NCI-H446 (cell line): ENCODE measurements around the gene EXTL1.

Experiments used
- DNase-seq, 2 experiments: peaks; one replicate each; lab custom pipeline; 2025; lab: John Stamatoyannopoulos, UW

The EXTL1 gene

GRCh38 chr1:26070963-26071342 lies 49.4 kb downstream of the EXTL1 start:
- no peak for DNase-seq

- DNase-seq, result no peak
Measured at GRCh38 chr1:26072305-26072704, 50.7 kb downstream of the EXTL1 start.

DNA sequence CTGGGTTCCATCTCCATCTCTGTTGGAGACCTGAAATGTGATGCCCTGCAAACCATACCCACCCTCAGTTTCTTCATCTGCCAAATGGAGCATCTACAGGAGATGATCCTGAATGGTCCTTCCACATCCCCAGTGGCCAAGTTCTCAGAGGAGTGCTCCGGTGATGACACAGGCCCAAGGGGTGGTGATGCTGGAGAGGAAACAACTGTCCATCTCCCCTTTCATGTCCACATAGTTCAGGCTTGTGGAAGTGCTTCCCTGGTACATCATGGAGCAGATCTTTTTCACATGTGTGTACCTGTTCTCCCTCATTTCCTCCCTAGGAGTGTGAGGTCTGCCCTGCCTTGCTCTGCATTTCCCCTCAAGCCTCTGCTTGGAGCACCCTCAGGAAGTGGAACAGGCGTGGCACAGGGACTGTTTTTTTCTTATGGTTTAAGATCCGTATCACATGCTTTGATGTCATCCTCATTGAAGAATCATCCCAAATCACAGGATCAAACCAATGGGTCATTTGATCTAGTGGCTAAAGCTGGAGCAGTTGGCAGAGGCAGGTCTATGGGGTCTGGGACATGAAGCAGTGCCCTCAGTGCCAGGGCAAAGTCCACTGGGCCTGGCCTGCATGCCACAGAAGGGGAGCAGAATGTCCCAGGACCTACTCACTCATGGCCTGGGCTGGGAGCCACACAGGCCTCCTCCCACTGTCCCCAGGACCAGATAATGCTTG lies 54.0 kb downstream of the EXTL1 start:
- no peak for DNase-seq

DNA sequence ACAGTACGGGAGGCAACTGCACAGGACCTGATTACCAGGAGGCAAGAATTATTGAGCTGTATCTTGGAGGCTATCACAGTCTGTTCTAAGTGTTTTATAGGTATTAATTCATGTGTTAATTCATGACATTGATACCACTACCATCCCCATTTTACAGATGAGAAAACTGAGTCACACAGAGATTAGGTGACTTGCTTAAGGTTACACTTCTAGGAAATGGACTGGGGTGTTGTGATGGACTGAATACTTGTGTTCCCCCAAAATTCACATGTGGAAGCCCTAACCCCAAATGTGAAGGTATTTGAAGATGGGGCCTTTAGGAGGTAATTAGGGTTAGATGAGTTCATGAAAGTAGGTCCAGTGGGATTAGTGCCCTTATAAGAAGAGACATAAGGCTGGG lies 55.9 kb downstream of the EXTL1 start:
- DNase-seq, result no peak

GRCh38 chr1:26078286-26079177 lies 57.0 kb downstream of the EXTL1 start:
- DNase-seq, result no peak

GRCh38 chr1:26079178-26079563 lies 57.6 kb downstream of the EXTL1 start:
- no peak for DNase-seq

DNA sequence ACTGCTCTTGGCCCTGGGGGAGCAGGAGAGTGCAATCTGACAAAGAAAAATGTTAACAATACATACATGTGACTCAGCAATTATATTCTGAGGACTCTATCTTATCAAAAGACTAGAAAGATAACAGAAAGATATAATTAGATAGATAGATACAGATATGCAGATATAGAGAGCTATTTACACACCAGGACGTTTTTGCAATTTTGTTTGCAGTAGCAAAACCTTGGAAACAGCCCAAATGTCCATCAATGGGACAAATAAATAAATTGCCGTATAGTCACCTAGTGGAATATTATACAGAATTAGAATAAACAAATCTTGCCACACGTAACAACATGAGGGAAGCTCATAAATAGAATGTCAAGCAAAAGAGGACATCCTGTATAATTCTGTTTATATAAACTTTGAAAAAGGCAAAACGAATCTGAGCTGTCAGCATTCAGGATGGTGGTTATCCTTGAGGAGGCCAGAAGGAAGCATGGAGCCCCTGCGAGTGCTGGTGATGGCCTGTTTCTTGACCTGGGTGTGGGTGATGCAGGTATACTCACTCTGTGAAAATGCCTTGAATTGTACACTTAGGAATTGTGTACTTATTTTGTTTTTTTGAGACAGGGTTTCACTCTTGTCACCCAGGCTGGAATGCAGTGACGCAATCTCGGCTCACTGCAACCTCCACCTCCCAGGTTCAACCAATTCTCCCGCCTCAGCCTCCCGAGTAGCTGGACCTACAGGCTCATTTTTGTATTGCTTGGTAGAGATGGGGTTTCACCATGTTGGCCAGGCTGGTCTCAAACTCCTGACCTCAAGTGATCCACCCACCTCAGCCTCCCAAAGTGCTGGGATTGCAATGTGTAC lies 58.6 kb downstream of the EXTL1 start:
- DNase-seq, result no peak

DNA sequence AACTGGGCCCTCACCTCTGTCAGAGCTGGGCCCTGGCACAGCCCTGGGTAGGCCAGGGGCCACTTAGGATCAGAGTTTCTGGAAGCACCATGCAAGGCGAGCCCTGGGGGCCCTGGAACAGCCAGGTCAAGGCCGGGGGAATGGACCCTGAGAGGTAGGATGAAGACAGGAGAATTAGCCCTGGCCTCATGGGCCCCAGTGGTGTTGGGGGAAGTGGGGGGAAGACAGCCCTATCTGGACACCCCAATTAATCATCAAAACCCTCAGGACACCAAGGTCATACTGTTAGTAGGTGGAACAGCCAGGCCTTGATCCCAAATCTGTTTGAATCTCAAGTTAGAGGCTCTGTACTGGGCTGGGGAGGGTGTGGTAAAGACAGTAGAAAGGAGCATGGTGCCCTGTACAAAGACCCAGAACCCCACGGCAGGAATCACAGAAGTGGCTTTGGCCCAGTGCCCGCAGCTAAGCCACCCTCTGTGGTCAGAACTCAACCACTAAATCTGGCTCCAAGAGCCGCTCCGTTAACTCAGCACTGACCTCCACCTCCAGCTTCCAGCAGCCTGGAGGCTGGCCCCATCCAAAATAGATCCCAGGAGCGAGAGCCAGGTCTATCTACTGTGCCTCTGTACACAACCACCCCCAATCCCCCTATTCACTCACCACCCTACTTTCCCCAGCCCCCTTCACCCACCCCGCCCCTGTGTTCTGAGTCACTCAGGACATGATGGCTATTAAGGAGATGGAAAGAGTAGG lies 59.9 kb downstream of the EXTL1 start:
- no peak for DNase-seq

DNA sequence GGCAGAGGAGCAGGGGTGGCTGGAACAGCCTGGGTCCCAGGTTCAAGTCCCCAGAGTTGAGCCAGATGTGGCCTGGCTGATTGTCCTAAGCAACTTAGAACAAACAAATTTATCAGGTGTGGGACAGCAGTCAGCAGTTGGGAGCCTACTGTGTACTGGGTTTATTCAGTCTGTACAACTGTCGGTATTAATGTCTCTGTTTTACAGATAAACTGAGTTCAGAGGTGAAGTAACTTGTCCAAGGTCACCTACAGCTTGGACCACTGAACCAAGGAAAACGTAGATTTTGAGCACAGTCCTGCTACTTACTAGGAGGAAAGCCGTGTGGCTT lies 60.4 kb downstream of the EXTL1 start:
- no peak for DNase-seq

GRCh38 chr1:26083208-26083607 lies 61.6 kb downstream of the EXTL1 start:
- DNase-seq, result no peak

GRCh38 chr1:26084091-26084561 lies 62.6 kb downstream of the EXTL1 start:
- DNase-seq, result no peak

- no peak for DNase-seq
Measured at GRCh38 chr1:26084844-26085243, 63.3 kb downstream of the EXTL1 start.
